Heart right ventricle (tissue), 16 donors: Measurements from ENCODE around the gene RGR. TPM values are rescaled to one million over a fixed set of nuclear protein-coding genes. Genes with fewer than 3 reads are reported as not detected.

ENCODE experiments used
- ATAC-seq, 8 donors: fragments of 200-7000 bp; cut with Tn5 transposase; one replicate each; pipeline ENCODE4 v1.9.1; 2020; ENCODE audit warnings: mild to moderate bottlenecking in 8 of 8, moderate library complexity in 8 of 8, moderate number of reproducible peaks in 1 of 8
- DNase-seq, 2 donors: peaks; one replicate each; pipeline ENCODE4 v3.0.0-alpha.2; 2020
- H3K27ac ChIP-seq, 10 donors: fragments of 200-600 bp; sonication (generic) in 2 of 10; one replicate each; pipeline versions ENCODE4 v1.5.0 to v1.8.0; 2020 to 2022; ENCODE audit warnings: mild to moderate bottlenecking in 3 of 10
- H3K27me3 ChIP-seq, 7 donors: fragments of 200-600 bp; one replicate each; pipeline ENCODE4 v1.8.0; 2021 to 2022; ENCODE audit warnings: mild to moderate bottlenecking in 2 of 7
- H3K36me3 ChIP-seq, 9 donors: fragments of 200-600 bp; sonication (generic) in 1 of 9; one replicate each; pipeline versions ENCODE4 v1.5.0 to v1.8.0; 2020 to 2022; ENCODE audit warnings: mild to moderate bottlenecking in 2 of 9
- H3K4me1 ChIP-seq, 9 donors: fragments of 200-600 bp; sonication (generic) in 1 of 9; one replicate each; pipeline versions ENCODE4 v1.5.0 to v1.8.0; 2020 to 2022; ENCODE audit warnings: mild to moderate bottlenecking in 4 of 9
- H3K4me3 ChIP-seq, 10 donors: fragments of 200-600 bp; sonication (generic) in 2 of 10; one replicate each; pipeline versions ENCODE4 v1.5.0 to v1.8.0; 2020 to 2022; ENCODE audit warnings: mild to moderate bottlenecking in 7 of 10, moderate library complexity in 2 of 10
- H3K9me3 ChIP-seq, 11 donors: fragments of 200-600 bp in 10 of 11; sonication (generic) in 2 of 11; one replicate each; pipeline versions ENCODE4 v1.5.0 to v1.8.0; 2013 to 2022; ENCODE audit warnings: mild to moderate bottlenecking in 2 of 11, control low read depth in 1 of 11, moderate library complexity in 1 of 11
- CTCF ChIP-seq, 9 donors: fragments of 200-600 bp; sonication (generic) in 2 of 9; IDR thresholded peaks; one replicate each; pipeline versions ENCODE4 v1.5.0 to v1.8.0; 2021 to 2022; ENCODE audit warnings: antibody characterized with exemption in 9 of 9, mild to moderate bottlenecking in 5 of 9, moderate library complexity in 1 of 9
- WGBS, 2 donors: extraction: QIAGEN DNeasy Blood & Tissue Kit; methylation state at CpG; one replicate each; pipeline ENCODE4 v1.1.7; 2013; ENCODE audit warnings: inconsistent platforms in 1 of 2; 5-methylcytosine and 5-hydroxymethylcytosine counted together
- intact Hi-C, 10 donors: fragments of 100-400 bp; cut with DNase I; formaldehyde crosslinking; loops; one replicate each; pipeline versions ENCODE4 v1.11.1 to v1.14.2; 2022
- polyA plus RNA-seq, 2 donors: library from polyadenylated mRNA; stranded (reverse); fragments of 200-250 nt; gene quantifications; one replicate each; pipeline ENCODE4 v1.2.3, GENCODE V29; 2013
- total RNA-seq, 10 donors: library from RNA; stranded (reverse); fragmentation: NEBNext Ultra II Directional in 3 of 10; extraction: Animal tissue kit (Norgen Biotek cat#: 25700) in 3 of 10; gene quantifications; one replicate each; pipeline versions ENCODE4 v1.2.1 to v1.2.4, GENCODE V29; 2021 to 2023
- donor health status: Arrhythmogenic right ventricular cardiomyopathy.
- donor health status: ischemic (EF 13 %, LVEDD 7.1; RV severe dilation, severe dysfunction).
- donor health status: healthy with polysubstance abuse.
- donor health status: DM: no; HTN: yes; CAD: no.
- donor health status: DM: no; HTN: no; CAD: no.
- donor health status: ischemic (EF 25% LVEDD 6.9; RV normal size, moderate dysfunction).
- donor health status: ischemic (EF 25% LVEDD 5.7; RV mildly dilated, moderate dysfunction).
- donor health status: healthy.
- donor health status: DM: yes; HTN: yes; CAD: no.
- donor health status: Ischemic cardiomyopathy.
- donor health status: ischemic (EF 35%, LVEDD 5.7; RV mildly dilated, moderate dysfunction).
- donor health status: nonischemic (EF 11% LVEDD 7.7; RV severe dilation, severe dysfunction).
- donor health status: DM: yes; HTN: yes; CAD: no.
- donor health status: PGD.
- donor health status: ischemic (EF 29% LVEDD 5.4; RV normal size, mild dysfunction).
- donor health status: nonischemic (EF 23%, LVEDD 6.1; RV moderate dilation, normal function).

The RGR gene
- total and polyA plus RNA-seq, 12 donors = 0.13 to 4.0 (median 0.53) TPM; not detected in 5

GRCh38 chr10:84294766-84295447 is 50.1 kb downstream of the RGR start:
- DNase-seq = no peak
- Histone ChIP-seq H3K4me3 (no peak overlapping the region), H3K36me3 (no peaks in the 10 kb centered on the region), H3K27me3 (peaks cover 0 to 6% (median 0%) of the 10 kb centered on the region in 7 donors), H3K9me3 (no peaks in the 10 kb centered on the region), H3K27ac (peak overlapping the region in 1 of 10 donors; percentile 74), H3K4me1 (peaks cover 0 to 26% (median 0%) of the 10 kb centered on the region in 9 donors)
- intact Hi-C loops = no loop called here
- 94 to 95% methylated on average over 1 of the region's 1 CpG for WGBS, 2 donors
- ATAC-seq = no peak
- TF ChIP-seq CTCF (IDR thresholded peaks at IDR 0.05) = no peak

GRCh38 chr10:84296091-84296981 is 51.5 kb downstream of the RGR start:
- peak overlapping the region in 9 of 10 donors; percentile 16 to 74 (median 63) for H3K27ac ChIP-seq
- no peaks in the 10 kb centered on the region for H3K36me3 ChIP-seq
- peaks cover 0 to 26% (median 0%) of the 10 kb centered on the region in 9 donors for H3K4me1 ChIP-seq
- H3K9me3 ChIP-seq = no peaks in the 10 kb centered on the region
- peak in 1 of 2 donors; percentile 21 for DNase-seq
- WGBS, 2 donors = 50% methylated on average over 10 of the region's 10 CpGs
- peak in 7 of 8 donors; percentile 58 to 81 (median 68) for ATAC-seq
- intact Hi-C loops = no loop called here
- TF ChIP-seq CTCF (IDR thresholded peaks at IDR 0.05) = no peak
- no peak overlapping the region for H3K4me3 ChIP-seq
- peaks cover 0 to 6% (median 0%) of the 10 kb centered on the region in 7 donors for H3K27me3 ChIP-seq

- no peaks in the 10 kb centered on the region for H3K36me3 ChIP-seq
- TF ChIP-seq CTCF (IDR thresholded peaks at IDR 0.05) = no peak
- 76 to 84% methylated on average over 3 of the region's 3 CpGs for WGBS, 2 donors
- intact Hi-C loops = no loop called here
- peaks cover 0 to 10% (median 0%) of the 10 kb centered on the region in 7 donors for H3K27me3 ChIP-seq
- H3K9me3 ChIP-seq = no peaks in the 10 kb centered on the region
- no peak for ATAC-seq
- DNase-seq = no peak
- H3K4me1 ChIP-seq = peaks cover 0 to 26% (median 0%) of the 10 kb centered on the region in 9 donors
- H3K4me3 ChIP-seq = no peak overlapping the region
- H3K27ac ChIP-seq = peak overlapping the region in 3 of 10 donors; percentile 0 to 23 (median 9)
These were observed 53.2 kb downstream of the RGR start for GRCh38 chr10:84298057-84298456.

- no peak for TF ChIP-seq CTCF (IDR thresholded peaks at IDR 0.05)
- ATAC-seq (no peak), DNase-seq (no peak)
- Histone ChIP-seq H3K36me3 (no peaks in the 10 kb centered on the region), H3K27ac (no peak overlapping the region), H3K27me3 (peaks cover 0 to 4% (median 0%) of the 10 kb centered on the region in 7 donors), H3K4me3 (no peak overlapping the region), H3K4me1 (peaks cover 0 to 5% (median 0%) of the 10 kb centered on the region in 9 donors), H3K9me3 (no peaks in the 10 kb centered on the region)
- WGBS, 2 donors = 47 to 50% methylated on average over 2 of the region's 2 CpGs
- intact Hi-C loops = no loop called here
These were observed 57.4 kb downstream of the RGR start for GRCh38 chr10:84302223-84302622.
